ENCODE results near the gene GDPD5. TPM values are rescaled to one million over a fixed set of nuclear protein-coding genes. Genes with fewer than 3 reads are reported as not detected.

The GDPD5 gene
- total and polyA plus RNA-seq, 9 of the 15 experiments (the other 6 are each of a cell fraction or from before 2014, with no cell fraction given), result 0.32 to 27.3 (median 8.0) TPM

DNA sequence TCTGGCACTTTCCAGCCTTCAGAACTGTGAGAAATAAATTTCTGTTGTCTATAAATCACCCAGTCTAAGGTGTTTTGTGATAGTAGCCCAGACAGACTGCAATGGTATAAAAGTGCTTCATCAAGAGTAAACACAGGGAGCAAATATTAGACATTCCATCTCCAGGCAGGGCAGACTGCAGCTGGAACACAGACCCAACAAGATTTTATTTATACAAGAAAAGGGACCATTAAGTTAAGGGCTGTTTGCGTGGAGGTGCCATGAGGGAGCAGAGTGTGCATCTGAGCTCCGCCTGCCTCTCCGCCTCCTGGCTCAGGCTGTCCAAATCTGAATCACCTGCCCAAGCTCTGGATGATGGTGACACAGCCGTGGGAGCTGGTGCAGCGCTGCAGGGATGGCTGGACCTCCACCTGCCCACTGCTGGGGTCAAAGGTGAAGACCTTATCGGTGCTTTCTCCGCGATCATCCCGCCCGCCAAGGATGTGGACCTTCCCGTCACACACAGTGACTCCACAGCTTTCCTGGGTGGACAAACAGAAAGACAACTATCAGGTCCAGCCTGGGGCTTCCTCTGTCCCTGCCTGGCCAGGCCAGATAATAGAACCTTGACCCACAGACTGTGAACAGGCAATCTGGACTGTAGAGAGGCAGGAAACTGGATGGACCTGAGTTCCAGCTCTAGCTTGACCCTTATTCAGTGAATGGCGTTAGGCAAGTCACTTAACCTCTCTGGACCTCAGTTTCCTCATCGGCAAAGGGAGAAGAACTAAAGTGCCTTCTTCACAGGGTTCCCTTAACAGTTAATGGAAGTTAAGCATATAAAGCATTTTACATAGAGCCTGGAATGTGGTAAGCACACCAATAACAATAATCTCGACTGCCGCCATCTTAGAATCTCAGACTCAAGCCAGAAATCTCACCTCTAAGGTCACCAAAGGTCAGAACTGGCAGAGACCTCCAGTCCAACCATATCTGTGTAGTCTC lies 103.2 kb downstream of the GDPD5 start (continued):
- TF ChIP-seq DDX20 (tag; IDR thresholded peaks at IDR 0.05; ENCODE audit: low read depth) (no peak), ZEB2 (IDR thresholded peaks at IDR 0.05) (peak; percentile 55; the same call in 1 of the 2 replicates), TEAD4 (IDR thresholded peaks at IDR 0.05; ENCODE audit: low read length) (peak; percentile 70), TEAD4 (CRISPR knock-in tag; IDR thresholded peaks at IDR 0.05; ENCODE audit: borderline replicate concordance) (no peak), NR2C2 (CRISPR knock-in tag; IDR thresholded peaks at IDR 0.05) (peak; percentile 64; the same call in 1 of the 2 replicates), NR2C2 (tag; IDR thresholded peaks at IDR 0.05) (peak; percentile 89), DPF2 (IDR thresholded peaks at IDR 0.05) (peak; percentile 75), NR2C1 (IDR thresholded peaks at IDR 0.05) (peak; percentile 84), NR2C1 (tag; IDR thresholded peaks at IDR 0.05) (peak; percentile 92), NFE2 (IDR thresholded peaks at IDR 0.05; ENCODE audit: low read depth) (peak; percentile 25), ID3 (CRISPR knock-in tag; IDR thresholded peaks at IDR 0.05) (no peak), ID3 (tag; IDR thresholded peaks at IDR 0.05) (0 out of 2 replicates have a peak, but pooled peaks have one; percentile 50), NCOR1 (IDR thresholded peaks at IDR 0.05) (peak; percentile 82), TCF3 (CRISPR knock-in tag; IDR thresholded peaks at IDR 0.05) (peak; percentile 93), SMARCA4 (IDR thresholded peaks at IDR 0.05) (peak; percentile 51; the same call in 1 of the 2 replicates), SOX6 (IDR thresholded peaks at IDR 0.05) (peak; percentile 42), KDM1A (IDR thresholded peaks at IDR 0.05) (peak; percentile 89 to 90), CBFA2T2 (conservative IDR thresholded peaks at IDR 0.05) (peak; percentile 86), MTA1 (IDR thresholded peaks at IDR 0.05; ENCODE audit: borderline replicate concordance) (peak; percentile 33; the same call in 1 of the 2 replicates), CCNT2 (IDR thresholded peaks at IDR 0.05; ENCODE audit: borderline replicate concordance, extremely low read depth, insufficient read length, low read depth, low read length) (peak; percentile 47), RFX1 (IDR thresholded peaks at IDR 0.05) (no peak), NONO (IDR thresholded peaks at IDR 0.05; ENCODE audit: low read depth in 2 of 2, low read length in 1 of 2) (peak in 1 of 2 experiments; percentile 57; a peak in 1 of 4 replicates), DMBX1 (CRISPR knock-in tag; IDR thresholded peaks at IDR 0.05; ENCODE audit: borderline replicate concordance) (0 out of 2 replicates have a peak, but pooled peaks have one; percentile 16), PHTF2 (CRISPR knock-in tag; IDR thresholded peaks at IDR 0.05) (no peak), KLF16 (IDR thresholded peaks at IDR 0.05) (0 out of 2 replicates have a peak, but pooled peaks have one; percentile 20), STAT5A (IDR thresholded peaks at IDR 0.05; ENCODE audit: borderline replicate concordance, low read length) (peak; percentile 12; the same call in 1 of the 2 replicates)
- TF ChIP-seq, protein P1, sequence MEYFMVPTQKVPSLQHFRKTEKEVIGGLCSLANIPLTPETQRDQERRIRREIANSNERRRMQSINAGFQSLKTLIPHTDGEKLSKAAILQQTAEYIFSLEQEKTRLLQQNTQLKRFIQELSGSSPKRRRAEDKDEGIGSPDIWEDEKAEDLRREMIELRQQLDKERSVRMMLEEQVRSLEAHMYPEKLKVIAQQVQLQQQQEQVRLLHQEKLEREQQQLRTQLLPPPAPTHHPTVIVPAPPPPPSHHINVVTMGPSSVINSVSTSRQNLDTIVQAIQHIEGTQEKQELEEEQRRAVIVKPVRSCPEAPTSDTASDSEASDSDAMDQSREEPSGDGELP (CRISPR knock-in tag; IDR thresholded peaks at IDR 0.05; ENCODE audit: borderline replicate concordance), result peak; percentile 63; the same call in 1 of the 2 replicates
- TF ChIP-seq, protein P2, sequence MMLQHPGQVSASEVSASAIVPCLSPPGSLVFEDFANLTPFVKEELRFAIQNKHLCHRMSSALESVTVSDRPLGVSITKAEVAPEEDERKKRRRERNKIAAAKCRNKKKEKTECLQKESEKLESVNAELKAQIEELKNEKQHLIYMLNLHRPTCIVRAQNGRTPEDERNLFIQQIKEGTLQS (IDR thresholded peaks at IDR 0.05), result 0 out of 2 replicates have a peak, but pooled peaks have one; percentile 7
- TF ChIP-seq, protein P2 (CRISPR knock-in tag; conservative IDR thresholded peaks at IDR 0.05), result no peak
